NCI-H2171 treated with DMSO at 0.1 percent for 48 hours (cell line): ENCODE data around the gene RBM20.
A peak's percentile ranks its signal among the peaks of the same experiment; 100 is the strongest.
"Not testable (repeated sequence)": the region's sequence is repeated elsewhere in the genome, so short reads cannot be mapped to it uniquely, and the experiment has no call there.

Experiments
- DNase-seq: peaks from one replicate; lab custom pipeline; 2025; lab: John Stamatoyannopoulos, UW

RBM20 gene

GRCh38 chr10:110679486-110680272 lies 35.5 kb downstream of the RBM20 start:
- peak; percentile 47 for DNase-seq

DNA sequence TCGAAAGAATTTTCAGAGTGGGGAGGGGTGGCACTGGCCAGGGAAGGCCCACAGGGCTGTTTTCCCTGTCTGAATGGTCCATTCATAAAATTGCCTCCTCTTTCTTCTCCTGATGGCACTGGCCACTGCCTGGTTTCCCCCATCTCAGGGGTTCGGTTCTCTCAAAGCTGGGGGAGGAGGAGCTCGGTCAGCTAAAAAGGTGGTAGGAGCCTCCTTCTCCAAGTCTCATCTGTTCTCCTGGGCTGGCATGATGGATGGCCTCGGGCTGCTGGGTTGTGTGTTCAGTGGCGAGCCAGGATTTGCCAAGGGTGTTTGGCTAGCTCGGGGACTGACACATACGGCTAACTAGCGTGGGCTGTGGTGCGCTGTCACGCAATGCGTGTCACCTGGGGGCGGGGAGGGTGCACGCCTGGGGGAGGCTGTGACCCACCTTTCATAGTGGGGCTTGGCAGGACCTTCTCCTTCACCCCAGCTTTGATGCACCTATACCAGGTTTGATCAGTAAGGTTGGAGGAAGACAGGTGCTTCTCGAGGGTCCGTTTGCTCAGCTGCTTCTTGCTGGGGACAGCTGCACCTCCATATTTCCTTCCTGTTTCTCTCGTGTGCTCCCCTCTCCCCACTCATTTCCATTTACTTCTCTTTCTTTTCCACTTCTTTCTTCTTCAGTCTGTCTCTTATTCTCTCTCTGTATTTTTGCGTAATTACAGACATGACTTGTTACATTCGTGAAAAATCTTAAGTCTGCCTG lies 36.3 kb downstream of the RBM20 start:
- DNase-seq: no peak

- DNase-seq: no peak
These were observed 37.0 kb downstream of the RBM20 start for GRCh38 chr10:110681023-110681681.

- no peak for DNase-seq
These were observed 38.2 kb downstream of the RBM20 start for GRCh38 chr10:110682348-110682747.

DNA sequence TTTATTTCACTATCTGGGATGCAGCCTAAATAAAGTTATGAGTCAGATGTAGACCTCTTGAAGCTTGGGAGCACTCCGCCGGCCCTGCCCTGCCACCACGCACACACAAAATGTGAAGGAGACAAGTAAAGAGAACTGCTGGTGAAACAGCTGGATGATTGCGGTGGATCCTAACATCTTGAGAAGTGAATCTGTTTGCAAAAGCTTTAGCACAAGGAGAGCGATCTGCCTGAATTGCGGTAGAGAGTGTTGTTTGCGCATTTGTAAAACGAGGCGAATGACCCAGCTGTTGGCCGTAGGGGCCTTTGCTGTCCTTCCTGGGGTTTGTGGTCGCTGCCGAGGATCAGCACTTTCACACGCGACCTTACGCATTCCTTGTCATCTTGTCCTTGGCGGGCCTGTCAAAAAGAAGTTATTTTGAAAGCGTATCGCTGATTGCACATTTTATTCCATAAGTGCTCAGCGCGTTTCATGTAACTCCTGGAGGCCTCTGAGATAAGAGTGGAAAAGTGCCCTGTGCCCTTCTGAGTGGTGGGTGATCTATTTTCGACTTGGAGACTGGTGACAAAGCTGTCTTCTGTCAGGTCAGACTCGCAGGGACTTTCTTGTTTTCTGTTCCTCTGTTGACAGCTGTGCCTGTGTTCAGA lies 40.8 kb downstream of the RBM20 start:
- DNase-seq: no peak

GRCh38 chr10:110686047-110686446 lies 41.9 kb downstream of the RBM20 start:
- no peak for DNase-seq

DNA sequence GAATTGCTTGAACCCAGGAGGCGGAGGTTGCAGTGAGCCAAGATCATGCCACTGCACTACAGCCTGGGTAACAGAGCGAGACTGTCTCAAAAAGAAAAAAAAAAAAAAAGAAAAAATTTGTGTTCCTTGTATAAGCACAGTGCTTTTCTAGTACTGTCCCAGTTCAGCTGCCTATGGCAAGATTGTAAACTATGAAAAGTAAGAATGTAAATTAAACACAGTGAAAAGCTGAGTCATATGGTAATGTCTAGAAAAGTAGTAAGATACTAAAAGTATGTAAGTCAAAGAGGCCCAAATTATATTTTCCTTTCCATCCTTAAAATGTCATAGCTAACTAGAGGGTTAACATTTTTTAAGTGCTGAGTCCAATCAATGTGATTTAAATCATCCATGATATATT lies 42.8 kb downstream of the RBM20 start:
- DNase-seq: no peak

- DNase-seq: no peak
These were observed 43.3 kb downstream of the RBM20 start for GRCh38 chr10:110687400-110687799.

GRCh38 chr10:110691139-110691538 lies 47.0 kb downstream of the RBM20 start:
- no peak for DNase-seq

GRCh38 chr10:110694263-110694662 lies 50.1 kb downstream of the RBM20 start:
- DNase-seq: peak; percentile 36

GRCh38 chr10:110694820-110695538 lies 50.8 kb downstream of the RBM20 start:
- DNase-seq: no peak

GRCh38 chr10:110695539-110695886 lies 51.4 kb downstream of the RBM20 start:
- DNase-seq: no peak

DNA sequence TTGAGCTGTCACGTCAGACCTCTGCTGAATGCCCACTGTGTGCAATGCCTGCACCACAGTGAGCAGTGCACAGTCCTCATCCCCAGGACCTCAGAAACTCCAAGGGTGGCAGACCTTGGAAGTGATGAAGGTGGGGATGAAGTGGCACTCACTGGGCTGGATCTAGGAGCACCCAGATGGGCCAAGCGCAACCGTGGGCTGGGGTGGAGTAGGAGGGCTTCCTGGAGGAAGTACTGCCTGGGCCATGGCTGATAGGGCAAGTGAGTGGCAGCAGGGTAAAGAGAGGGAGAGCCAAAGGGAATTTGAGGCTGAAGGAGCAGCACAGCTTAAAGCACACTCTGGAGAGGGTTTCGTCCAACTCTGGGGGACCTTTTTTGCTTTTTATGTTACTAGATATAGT lies 52.3 kb downstream of the RBM20 start:
- no peak for DNase-seq

DNA sequence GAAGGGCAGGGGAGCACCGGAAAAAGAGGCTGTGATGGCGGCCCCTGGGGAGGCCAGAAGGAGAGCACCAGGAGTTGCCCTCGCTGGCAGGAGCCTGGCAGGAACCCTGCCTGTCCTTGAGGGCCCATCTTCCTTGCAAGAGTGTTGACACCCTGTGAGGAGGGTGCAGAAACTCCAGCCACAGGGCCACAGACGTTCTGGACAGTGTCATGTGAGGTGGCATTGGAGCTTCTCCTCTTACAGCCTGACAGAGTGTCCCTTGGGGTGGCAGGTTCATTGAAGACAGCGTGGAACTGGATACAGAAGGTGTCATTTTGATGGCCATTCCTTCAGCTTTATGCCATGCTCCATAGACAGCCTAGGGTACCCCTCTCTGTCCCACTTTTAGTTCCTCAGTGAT lies 54.2 kb downstream of the RBM20 start:
- no peak for DNase-seq

DNA sequence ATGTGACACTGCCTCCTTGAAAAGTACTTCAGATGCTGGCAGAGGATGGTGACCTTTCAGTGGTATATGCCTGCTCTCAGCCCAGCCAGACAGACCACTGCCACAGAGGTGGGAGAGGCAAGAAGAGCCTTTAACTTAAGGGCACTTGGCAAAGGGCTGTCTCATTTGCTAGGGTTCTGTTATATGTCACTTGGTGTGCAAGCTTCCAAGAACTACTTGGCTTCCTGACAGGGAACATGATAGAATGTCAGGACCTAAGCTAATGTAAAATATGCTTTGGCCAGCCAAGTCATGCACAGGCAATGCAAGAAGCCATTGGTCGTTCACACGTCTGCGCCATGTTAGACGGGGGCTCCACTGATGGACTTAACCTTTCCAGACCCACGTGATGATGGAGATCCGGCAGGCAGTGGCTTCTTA lies 54.7 kb downstream of the RBM20 start:
- no peak for DNase-seq

DNA sequence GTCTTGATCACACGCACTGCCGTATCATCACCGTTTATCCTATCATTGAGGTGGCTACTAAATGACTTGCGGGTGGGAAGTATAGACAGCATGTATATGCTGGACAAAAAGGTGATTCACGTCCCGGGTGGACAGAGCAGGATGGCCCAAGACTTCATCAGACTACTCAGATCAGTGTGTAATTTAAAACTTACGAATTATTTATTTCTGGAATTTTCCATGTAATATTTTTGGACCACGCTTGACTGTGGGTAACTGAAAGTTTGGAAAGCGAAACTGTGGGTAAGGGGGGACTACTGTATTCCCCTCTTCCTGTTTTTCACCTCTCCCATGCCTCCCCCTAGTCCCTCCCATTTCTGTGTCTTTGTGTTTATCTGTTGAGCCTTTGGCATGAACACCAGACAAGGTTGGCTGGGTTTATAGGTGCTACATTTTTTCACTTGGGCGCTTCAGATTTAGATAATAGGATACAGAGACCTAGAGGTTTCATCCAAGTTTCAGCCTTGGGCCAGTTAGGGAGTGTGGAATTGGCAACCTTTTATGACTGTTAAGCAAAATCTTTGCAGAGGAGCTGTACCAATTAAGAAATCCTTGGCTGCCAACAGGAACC lies 55.8 kb downstream of the RBM20 start:
- DNase-seq: no peak

- DNase-seq: no peak
These were observed 56.9 kb downstream of the RBM20 start for GRCh38 chr10:110700947-110701616.

- DNase-seq: no peak
These were observed 57.5 kb downstream of the RBM20 start for GRCh38 chr10:110701617-110701971.

- no peak for DNase-seq
These were observed 59.9 kb downstream of the RBM20 start for GRCh38 chr10:110704070-110704469.

DNA sequence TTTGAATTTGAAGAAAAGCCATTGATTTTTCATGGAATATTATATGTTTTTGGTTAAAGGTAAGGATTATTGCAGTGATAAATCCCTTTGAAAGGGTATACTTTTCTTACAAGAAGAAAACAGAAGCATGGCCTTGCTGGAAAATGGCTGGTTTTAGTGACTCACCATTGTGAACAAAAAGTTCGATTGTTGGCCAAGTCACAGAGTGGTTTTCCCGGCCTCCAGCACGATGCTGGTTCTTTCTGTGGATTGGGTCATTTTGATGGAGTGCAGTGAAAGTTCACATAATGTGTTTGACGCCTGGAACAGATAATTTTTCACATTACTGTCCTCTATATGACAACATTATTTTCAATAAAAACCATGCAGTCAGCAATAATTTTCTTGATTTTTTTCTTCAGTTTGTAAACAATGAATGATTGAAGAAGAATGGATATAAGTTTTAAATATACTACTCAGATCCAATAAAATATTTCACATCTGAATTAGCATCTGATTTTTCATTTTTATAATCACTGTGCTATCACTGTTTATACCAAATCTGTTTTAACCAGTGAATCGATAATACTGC lies 60.9 kb downstream of the RBM20 start:
- no peak for DNase-seq

DNA sequence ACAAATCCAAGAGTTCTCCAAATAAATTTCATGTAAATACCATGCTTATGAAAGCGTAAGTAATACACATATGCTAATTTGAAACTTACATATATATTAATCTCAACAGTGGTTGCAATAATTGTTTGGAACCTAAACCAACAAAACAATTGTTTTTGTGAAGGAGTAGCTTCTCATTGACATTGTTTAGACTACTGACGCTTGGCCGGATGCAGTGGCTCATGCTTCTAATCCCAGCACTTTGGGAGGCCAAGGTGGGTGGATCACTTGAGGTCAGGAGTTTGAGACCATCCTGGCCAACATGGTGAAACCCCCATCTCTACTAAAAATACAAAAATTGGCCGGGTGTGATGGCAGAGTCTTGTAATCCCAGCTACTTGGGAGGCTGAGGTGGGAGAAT lies 61.5 kb downstream of the RBM20 start:
- not testable (repeated sequence) for DNase-seq
